H9 (cell line): ENCODE measurements around the gene MAP2K2. TPM values are rescaled to one million over a fixed set of nuclear protein-coding genes. Genes with fewer than 3 reads are reported as not detected.

Source experiments
- DNase-seq: peaks from one replicate; pipeline ENCODE4 v3.0.0-alpha.2; 2017
- H2AFZ ChIP-seq: one replicate; pipeline ENCODE4 v1.6.1; 2013; ENCODE audit warnings: mild to moderate bottlenecking, low read length, control low read depth, moderate library complexity
- H2AK5ac ChIP-seq: 2 replicates; pipeline ENCODE4 v1.6.1; 2013; ENCODE audit warnings: low read length, control low read depth, mixed read lengths; ENCODE audit not compliant: insufficient read length
- H2BK120ac ChIP-seq: one replicate; pipeline ENCODE4 v1.6.1; 2013; ENCODE audit warnings: low read depth, mild to moderate bottlenecking, low read length, control low read depth, inconsistent platforms; ENCODE audit not compliant: poor library complexity, severe bottlenecking
- H2BK12ac ChIP-seq: 2 replicates; pipeline ENCODE4 v1.6.1; 2013; ENCODE audit warnings: low read length, control low read depth, mixed read lengths, low read depth; ENCODE audit not compliant: insufficient read length
- H2BK15ac ChIP-seq: 2 replicates; pipeline ENCODE4 v1.6.1; 2013; ENCODE audit warnings: low read depth, low read length, control low read depth
- H2BK20ac ChIP-seq: one replicate; pipeline ENCODE4 v1.6.1; 2013; ENCODE audit warnings: low read depth, mild to moderate bottlenecking, low read length, control low read depth, inconsistent platforms; ENCODE audit not compliant: poor library complexity, severe bottlenecking
- H2BK5ac ChIP-seq: 2 replicates; pipeline ENCODE4 v1.6.1; 2013; ENCODE audit warnings: low read length, control low read depth, mixed read lengths; ENCODE audit not compliant: insufficient read length
- H3K14ac ChIP-seq: 2 replicates; pipeline ENCODE4 v1.6.1; 2013; ENCODE audit warnings: low read length, control low read depth; ENCODE audit not compliant: insufficient read depth
- H3K18ac ChIP-seq: 2 replicates; pipeline ENCODE4 v1.6.1; 2013; ENCODE audit warnings: low read depth, mild to moderate bottlenecking, mixed read lengths, low read length, control low read depth; ENCODE audit not compliant: insufficient read length
- H3K23ac ChIP-seq: 2 replicates; pipeline ENCODE4 v1.6.1; 2013; ENCODE audit warnings: low read length, control low read depth, mixed read lengths, low read depth; ENCODE audit not compliant: insufficient read length
- H3K23me2 ChIP-seq: 2 replicates; pipeline ENCODE4 v1.6.1; 2013; ENCODE audit warnings: low read depth, mild to moderate bottlenecking, mixed read lengths, low read length, control low read depth; ENCODE audit not compliant: insufficient read length, poor library complexity, severe bottlenecking
- H3K27ac ChIP-seq: 2 replicates; pipeline ENCODE4 v1.5.1; 2013; ENCODE audit warnings: low read length, control low read depth, mixed read lengths, low read depth; ENCODE audit not compliant: insufficient read length
- H3K27me3 ChIP-seq: 2 replicates; pipeline ENCODE4 v1.6.1; 2013; ENCODE audit warnings: low read length, control low read depth, inconsistent platforms; ENCODE audit not compliant: insufficient read depth
- H3K4ac ChIP-seq: 2 replicates; pipeline ENCODE4 v1.6.1; 2013; ENCODE audit warnings: low read depth, mild to moderate bottlenecking, control low read depth, inconsistent platforms, low read length, moderate library complexity
- H3K4me1 ChIP-seq: 2 replicates; pipeline ENCODE4 v1.6.1; 2013; ENCODE audit warnings: low read length, control low read depth, inconsistent platforms; ENCODE audit not compliant: insufficient read depth
- H3K4me2 ChIP-seq: 2 replicates; pipeline ENCODE4 v1.6.1; 2013; ENCODE audit warnings: low read length, control low read depth, mixed read lengths; ENCODE audit not compliant: insufficient read length, insufficient read depth
- H3K56ac ChIP-seq: 2 replicates; pipeline ENCODE4 v1.6.1; 2013; ENCODE audit warnings: low read depth, mild to moderate bottlenecking, mixed read lengths, low read length, control low read depth; ENCODE audit not compliant: insufficient read length
- H3K79me1 ChIP-seq: 2 replicates; pipeline ENCODE4 v1.6.1; 2013; ENCODE audit warnings: low read depth, mild to moderate bottlenecking, moderate library complexity, low read length, control low read depth, inconsistent platforms; ENCODE audit not compliant: insufficient read depth, poor library complexity, severe bottlenecking
- H3K79me2 ChIP-seq: 2 replicates; pipeline ENCODE4 v1.6.1; 2013; ENCODE audit warnings: low read length, control low read depth, inconsistent platforms; ENCODE audit not compliant: insufficient read depth
- H3K9ac ChIP-seq: 2 replicates; pipeline ENCODE4 v1.6.1; 2013; ENCODE audit warnings: low read length, control low read depth, mixed read lengths; ENCODE audit not compliant: insufficient read length; ENCODE audit errors: extremely low read depth
- H3K9me3 ChIP-seq: one replicate; pipeline ENCODE4 v1.6.1; 2013; ENCODE audit warnings: low read depth, low read length, inconsistent platforms; ENCODE audit not compliant: control insufficient read depth
- H3T11ph ChIP-seq: one replicate; pipeline ENCODE4 v1.6.1; 2013; ENCODE audit warnings: mild to moderate bottlenecking, low read length, control low read depth, inconsistent platforms
- H4K20me1 ChIP-seq: one replicate; pipeline ENCODE4 v1.6.1; 2013; ENCODE audit not compliant: control insufficient read depth, insufficient read length, insufficient read depth
- H4K5ac ChIP-seq: 2 replicates; pipeline ENCODE4 v1.6.1; 2013; ENCODE audit warnings: low read depth, mild to moderate bottlenecking, mixed read lengths, low read length, control low read depth; ENCODE audit not compliant: insufficient read length
- H4K8ac ChIP-seq: replicated peaks from 2 replicates; pipeline ENCODE4 v1.6.1; 2013; ENCODE audit warnings: low read length, control low read depth, mixed read lengths, low read depth; ENCODE audit not compliant: insufficient read length
- H4K91ac ChIP-seq: 2 replicates; pipeline ENCODE4 v1.6.1; 2013; ENCODE audit warnings: low read depth, mild to moderate bottlenecking, moderate library complexity, mixed read lengths, low read length, control low read depth; ENCODE audit not compliant: insufficient read length
- H3K27ac Mint-ChIP-seq, 3 experiments: 2 replicates in 2 of 3; 3 replicates in 1 of 3; pipeline ENCODE4 v1.8.0; 2020 to 2021; ENCODE audit warnings: mixed read lengths in 3 of 3, mild to moderate bottlenecking in 1 of 3, moderate library complexity in 1 of 3
- H3K27me3 Mint-ChIP-seq: 2 replicates; pipeline ENCODE4 v1.8.0; 2021; ENCODE audit warnings: low read depth, mild to moderate bottlenecking, moderate library complexity, mixed read lengths
- H3K36me3 Mint-ChIP-seq, 3 experiments: 2 replicates in 2 of 3; 3 replicates in 1 of 3; pipeline ENCODE4 v1.8.0; 2020 to 2021; ENCODE audit warnings: low read depth in 3 of 3, mixed read lengths in 3 of 3; ENCODE audit not compliant: insufficient read depth in 1 of 3
- H3K4me1 Mint-ChIP-seq, 2 experiments: 2 replicates each; pipeline ENCODE4 v1.8.0; 2020; ENCODE audit warnings: mixed read lengths in 2 of 2
- H3K4me3 Mint-ChIP-seq, 2 experiments: 2 replicates in 1 of 2; 3 replicates in 1 of 2; pipeline ENCODE4 v1.8.0; 2020 to 2021; ENCODE audit warnings: mild to moderate bottlenecking in 2 of 2, mixed read lengths in 2 of 2, moderate library complexity in 1 of 2
- H3K9me3 Mint-ChIP-seq, 2 experiments: 2 replicates in 1 of 2; 3 replicates in 1 of 2; pipeline ENCODE4 v1.8.0; 2020; ENCODE audit warnings: mild to moderate bottlenecking in 2 of 2, mixed read lengths in 2 of 2, moderate library complexity in 1 of 2
- WGBS: extraction: QIAGEN DNeasy Blood & Tissue Kit; methylation state at CpG from one replicate; pipeline ENCODE4 v1.1.7; 2013; ENCODE audit warnings: missing lambda C conversion rate, low lambda C conversion rate, mixed read lengths; ENCODE audit not compliant: insufficient read length; ENCODE audit errors: extremely low coverage; 5-methylcytosine and 5-hydroxymethylcytosine counted together
- total RNA-seq: library from RNA; stranded (reverse); gene quantifications from 2 replicates; pipeline ENCODE4 v1.2.1, GENCODE V29; 2021
- TF ChIP-seq, protein P1 (sequence below): fragments of 200-600 bp; sonication (generic); conservative IDR thresholded peaks from 3 replicates; pipeline ENCODE4 v1.8.0; 2021; ENCODE audit warnings: antibody characterized with exemption, mild to moderate bottlenecking

Gene MAP2K2
- total RNA-seq, 1 experiment from 2014 or later: 167 TPM

DNA sequence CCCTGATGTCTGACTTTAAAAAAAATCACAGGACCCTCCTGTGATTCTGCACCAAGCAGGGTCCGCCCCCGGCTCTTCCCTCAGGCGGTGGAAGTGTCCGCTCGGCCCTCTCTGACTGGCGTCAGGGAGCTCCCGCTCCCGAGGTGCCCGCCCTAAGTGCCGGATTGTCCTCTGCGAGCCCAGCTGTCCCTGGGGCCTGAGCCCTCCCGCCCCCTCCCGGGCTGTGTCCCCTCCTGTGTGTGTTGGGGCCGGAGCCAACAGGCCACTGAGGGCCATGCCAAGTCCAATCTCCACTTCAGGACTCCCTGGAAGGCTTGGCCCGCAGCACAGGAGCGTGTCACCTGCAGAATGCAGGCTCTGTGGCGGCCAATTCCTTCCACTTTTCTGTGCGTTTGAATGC lies 25.4 kb downstream of the MAP2K2 start:
- DNase-seq: no peak
- Histone ChIP-seq H4K5ac (no peak overlapping the region), H3K9me3 (no peaks in the 10 kb centered on the region), H2BK15ac (no peak overlapping the region), H3K23me2 (no peaks in the 10 kb centered on the region), H3K4ac (no peak overlapping the region), H3K4me1 (no peaks in the 10 kb centered on the region), H3K27ac (no peak overlapping the region), H3K56ac (no peak overlapping the region), H3K79me2 (no peaks in the 10 kb centered on the region), H2AK5ac (no peak overlapping the region), H3K4me2 (no peak overlapping the region), H3K23ac (no peak overlapping the region), H3K27me3 (no peaks in the 10 kb centered on the region), H3K18ac (no peak overlapping the region), H2BK12ac (no peak overlapping the region), H3K14ac (no peak overlapping the region), H2AFZ (no peak overlapping the region), H4K91ac (no peak overlapping the region), H3K9ac (no peak overlapping the region), H4K20me1 (peaks cover 3% of the 10 kb centered on the region), H2BK5ac (no peak overlapping the region), H3K79me1 (no peaks in the 10 kb centered on the region), H2BK120ac (no peak overlapping the region), H3T11ph (no peak overlapping the region), H4K8ac (no peak overlapping the region), H2BK20ac (no peak overlapping the region)
- no peaks in the 10 kb centered on the region for H3K9me3 Mint-ChIP-seq
- H3K4me3 Mint-ChIP-seq: no peak overlapping the region
- TF ChIP-seq, protein P1, sequence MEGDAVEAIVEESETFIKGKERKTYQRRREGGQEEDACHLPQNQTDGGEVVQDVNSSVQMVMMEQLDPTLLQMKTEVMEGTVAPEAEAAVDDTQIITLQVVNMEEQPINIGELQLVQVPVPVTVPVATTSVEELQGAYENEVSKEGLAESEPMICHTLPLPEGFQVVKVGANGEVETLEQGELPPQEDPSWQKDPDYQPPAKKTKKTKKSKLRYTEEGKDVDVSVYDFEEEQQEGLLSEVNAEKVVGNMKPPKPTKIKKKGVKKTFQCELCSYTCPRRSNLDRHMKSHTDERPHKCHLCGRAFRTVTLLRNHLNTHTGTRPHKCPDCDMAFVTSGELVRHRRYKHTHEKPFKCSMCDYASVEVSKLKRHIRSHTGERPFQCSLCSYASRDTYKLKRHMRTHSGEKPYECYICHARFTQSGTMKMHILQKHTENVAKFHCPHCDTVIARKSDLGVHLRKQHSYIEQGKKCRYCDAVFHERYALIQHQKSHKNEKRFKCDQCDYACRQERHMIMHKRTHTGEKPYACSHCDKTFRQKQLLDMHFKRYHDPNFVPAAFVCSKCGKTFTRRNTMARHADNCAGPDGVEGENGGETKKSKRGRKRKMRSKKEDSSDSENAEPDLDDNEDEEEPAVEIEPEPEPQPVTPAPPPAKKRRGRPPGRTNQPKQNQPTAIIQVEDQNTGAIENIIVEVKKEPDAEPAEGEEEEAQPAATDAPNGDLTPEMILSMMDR: no peak
- no peaks in the 10 kb centered on the region for H3K27me3 Mint-ChIP-seq
- no peaks in the 10 kb centered on the region for H3K4me1 Mint-ChIP-seq
- WGBS: no CpG with 5 or more reads among the region's 18 CpGs
- peak overlapping the region in 1 of 3 experiments; percentile 72; a peak in 1 of 7 replicates for H3K27ac Mint-ChIP-seq
- H3K36me3 Mint-ChIP-seq: peaks cover 26 to 63% (median 46%) of the 10 kb centered on the region in 3 experiments
